HG02759 (cell line): ENCODE measurements around the gene MYOF.
"Not testable (repeated sequence)": the region's sequence is repeated elsewhere in the genome, so short reads cannot be mapped to it uniquely, and the experiment has no call there.

ENCODE experiments used
- ATAC-seq: cut with Tn5 transposase; IDR thresholded peaks from one replicate; pipeline ENCODE4 v1.9.1; 2021; ENCODE audit warnings: mild to moderate bottlenecking, moderate library complexity; ENCODE audit not compliant: unreplicated experiment

MYOF gene

DNA sequence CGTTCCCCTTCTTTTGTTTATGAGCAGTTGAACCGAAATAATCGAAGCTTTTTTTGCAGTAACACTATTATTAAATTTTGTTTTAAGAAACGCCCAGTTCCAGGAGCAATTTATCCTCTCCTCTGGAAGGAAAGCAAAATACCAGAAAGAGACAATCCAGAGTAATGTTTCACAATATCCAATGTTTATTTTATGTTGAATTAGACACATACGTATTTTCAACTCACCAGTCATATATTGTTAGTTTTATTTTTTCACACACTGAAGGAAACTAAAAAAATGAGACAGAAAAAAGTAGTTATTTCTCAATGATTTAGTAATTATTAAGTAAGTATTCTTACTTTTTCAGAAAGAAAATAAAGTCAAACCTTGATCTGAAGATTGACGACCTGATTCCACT lies 85.1 kb downstream of the MYOF start:
- no peak for ATAC-seq

DNA sequence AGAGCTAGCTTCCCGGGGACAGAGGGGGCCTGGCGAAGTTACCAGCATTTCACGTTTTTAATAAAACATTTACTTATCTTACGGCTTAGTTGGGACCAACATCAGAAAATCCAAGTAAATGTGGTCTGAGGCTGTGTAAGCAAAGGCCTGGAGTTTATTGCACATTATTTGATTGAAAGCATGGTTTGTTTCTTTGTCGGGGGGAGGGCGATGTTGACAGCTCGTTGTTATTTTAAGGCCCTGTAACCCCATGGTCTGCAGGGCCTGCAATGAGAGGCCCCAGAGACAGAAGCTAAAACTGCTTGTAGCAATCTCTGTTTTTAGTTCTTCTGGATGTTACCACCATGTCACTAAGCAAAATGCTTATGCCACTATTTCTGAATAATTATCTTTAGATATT lies 88.9 kb downstream of the MYOF start:
- ATAC-seq = no peak

DNA sequence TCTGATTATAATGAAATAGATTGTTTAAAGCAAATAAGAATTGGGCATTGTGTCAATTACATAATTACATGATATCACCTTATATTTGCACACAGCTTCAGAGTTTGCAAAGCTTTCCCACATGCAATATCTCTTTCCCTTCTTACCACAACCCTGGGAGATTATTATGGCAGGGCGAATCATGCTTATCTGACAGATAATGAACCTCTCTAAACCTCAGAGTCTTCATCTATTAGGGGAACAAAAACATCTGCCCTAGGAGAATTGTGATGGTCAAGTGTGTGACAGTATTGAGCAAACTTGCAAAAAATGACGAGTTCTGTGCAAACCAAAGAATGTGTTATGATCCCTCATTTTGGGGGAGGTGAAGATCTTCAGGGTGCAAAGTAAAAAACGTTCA lies 90.0 kb downstream of the MYOF start:
- no peak for ATAC-seq

DNA sequence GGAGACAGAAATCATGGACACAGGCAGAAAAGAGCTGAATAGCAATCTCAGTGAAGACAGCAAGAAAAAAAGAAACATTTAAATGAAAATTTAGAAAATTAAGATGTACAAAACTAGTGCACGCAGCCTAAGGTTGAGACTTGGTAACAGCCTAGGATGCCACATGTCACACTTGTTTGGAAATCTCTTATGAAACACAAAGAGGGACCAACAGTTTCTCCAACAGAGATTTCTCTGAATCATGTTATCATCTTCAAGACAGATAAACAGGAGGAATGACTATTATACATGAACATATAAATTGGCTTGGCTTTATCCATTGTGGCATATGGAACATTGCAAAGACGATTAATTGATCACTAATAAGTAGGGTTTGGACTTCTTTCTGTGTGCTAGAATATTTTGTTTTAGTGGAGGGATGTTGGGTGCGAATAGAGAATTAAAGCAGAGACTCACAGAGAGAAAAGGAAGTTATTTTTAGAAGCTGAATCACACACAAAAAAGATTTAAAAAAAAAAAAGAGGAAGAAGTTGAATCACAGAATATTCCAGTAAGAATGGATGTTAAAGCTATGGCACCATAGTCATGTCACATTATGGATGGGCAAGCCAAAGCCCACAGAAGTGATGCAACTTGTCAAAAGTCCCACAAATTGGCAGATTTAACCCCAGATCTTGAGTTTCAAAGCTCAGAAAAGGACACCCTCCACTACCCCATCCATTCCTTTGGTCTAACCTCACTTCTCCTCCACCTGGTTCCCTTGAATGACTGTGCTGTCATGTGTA lies 91.6 kb downstream of the MYOF start:
- ATAC-seq = no peak

DNA sequence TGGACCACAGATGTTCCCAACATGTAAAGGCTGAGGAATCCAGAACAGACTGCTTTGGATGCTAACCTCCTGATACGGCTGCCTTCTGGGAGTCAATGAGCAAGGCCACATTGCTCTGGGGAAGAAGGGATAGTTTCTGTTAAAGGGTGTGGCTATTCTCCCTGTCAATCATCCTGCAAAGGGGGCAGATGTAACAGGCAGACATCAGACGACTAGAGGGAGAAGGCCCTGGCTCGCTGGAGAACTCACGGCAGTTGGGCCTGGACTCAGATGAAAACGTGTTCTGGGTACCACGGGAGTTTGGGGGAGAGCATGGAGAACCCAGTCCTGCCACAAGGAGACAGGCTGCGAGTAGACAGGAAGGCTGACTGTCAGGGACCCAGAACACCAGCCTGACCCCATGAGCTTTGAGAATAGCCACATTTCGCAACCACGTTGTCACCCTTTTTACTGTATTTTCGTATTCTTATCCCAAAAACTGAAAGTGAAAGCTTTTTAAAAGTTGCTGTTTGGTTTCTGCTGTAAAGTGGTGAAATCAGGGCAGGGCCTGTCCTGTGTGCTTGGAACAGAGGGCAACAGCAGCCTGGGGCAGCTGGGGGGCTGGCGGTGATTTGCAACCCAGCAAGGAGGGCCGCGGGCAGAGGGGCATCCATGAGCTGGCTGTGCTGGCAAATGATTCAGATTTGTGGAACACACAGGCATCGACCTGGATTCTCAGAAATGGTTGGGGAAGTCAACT lies 95.3 kb downstream of the MYOF start:
- ATAC-seq = no peak

DNA sequence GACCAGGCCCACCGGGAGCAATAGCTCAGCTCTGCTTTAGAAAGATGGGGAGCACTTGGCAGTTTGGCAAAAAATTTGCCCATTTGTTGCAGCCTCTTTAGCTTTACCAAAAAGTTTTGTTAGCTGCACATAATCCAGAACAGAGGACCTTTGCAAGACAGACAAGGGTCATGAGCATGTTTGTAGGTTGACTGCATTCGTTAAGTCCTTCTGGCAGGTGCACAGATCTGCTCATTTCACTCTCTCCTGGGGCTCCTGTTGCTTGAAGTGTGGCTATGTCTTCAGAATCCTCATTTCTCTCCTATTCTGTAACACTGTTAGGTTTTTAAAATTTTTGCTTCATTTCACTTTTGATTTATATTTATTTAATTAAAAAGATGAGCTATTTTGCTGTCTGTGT lies 96.8 kb downstream of the MYOF start:
- no peak for ATAC-seq

DNA sequence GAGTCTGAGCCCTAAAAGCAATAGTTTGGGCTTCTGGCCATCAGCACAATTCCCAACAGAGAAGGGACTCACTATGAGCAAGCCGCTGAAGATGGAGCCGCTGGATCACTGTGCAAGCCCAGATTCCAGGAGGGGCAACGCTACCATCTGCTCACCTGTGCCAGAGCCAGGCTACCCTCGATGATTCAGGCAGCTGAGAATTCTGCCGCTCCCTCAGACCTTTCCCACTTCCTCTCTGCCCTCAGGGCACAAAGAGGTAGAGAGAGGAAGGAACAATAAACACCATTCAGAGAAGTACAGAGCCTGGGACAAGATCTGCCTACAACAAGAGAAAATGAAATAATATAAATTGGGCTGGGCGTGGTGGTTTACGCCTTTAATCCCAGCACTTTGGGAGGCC lies 98.1 kb downstream of the MYOF start:
- no peak for ATAC-seq

DNA sequence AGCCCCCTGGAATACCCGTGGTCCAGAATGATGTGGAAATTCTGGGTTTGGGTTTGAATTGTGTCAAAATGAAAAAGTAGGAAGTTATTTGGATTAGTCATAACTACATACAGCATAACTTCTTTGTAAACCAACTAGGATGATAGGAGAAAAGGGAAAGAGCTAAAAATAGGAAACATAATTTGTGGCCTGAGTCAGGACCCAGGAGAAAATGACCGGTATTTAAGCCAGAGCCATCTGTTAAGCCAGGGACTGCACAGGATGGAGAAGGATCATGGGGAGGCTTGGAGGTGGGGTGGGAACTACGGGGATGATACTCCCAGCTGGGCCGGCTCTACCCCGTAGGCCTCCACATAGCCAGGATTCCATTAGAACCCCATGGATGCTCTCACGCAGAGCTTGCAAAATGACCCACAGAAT lies 98.6 kb downstream of the MYOF start:
- ATAC-seq = no peak

DNA sequence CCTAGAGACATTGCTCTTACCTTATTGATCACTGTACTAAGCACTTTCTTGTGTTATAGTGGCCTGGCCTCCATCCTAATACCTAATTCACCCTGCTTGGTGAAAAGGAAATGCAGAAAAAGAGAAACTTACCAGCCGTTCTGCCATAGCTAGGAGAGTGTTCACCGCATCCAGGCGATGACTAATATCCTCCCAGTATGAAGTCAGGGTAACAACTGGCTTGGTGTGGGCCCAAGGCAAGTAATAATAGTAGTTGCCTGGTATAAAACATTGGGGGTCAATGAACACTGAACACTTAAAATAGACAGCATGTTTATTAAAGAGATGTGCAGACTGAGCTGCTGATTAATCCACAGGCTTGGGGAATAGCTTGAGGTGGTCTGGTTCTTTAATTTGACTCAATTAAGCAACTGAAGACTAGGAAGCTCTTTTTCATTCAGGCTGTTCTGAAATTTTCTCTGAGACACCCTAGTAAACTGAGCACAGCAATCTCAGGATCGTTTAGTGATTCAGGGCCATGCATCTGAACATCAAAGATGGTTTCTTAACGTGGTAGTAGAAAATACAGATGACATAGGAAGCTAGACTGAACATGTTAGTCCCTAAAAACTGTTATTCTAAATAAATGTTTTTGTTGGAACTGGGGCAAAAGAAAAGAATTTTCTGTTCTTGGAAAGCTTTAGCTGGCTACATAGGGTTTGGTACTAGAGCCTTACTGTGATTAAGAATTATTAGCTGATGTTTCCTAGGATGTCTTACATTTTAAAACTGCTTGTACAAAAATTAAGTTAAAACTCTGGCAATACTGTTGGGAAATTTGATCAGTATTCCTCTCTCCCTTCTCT lies 102.2 kb downstream of the MYOF start:
- ATAC-seq = no peak

DNA sequence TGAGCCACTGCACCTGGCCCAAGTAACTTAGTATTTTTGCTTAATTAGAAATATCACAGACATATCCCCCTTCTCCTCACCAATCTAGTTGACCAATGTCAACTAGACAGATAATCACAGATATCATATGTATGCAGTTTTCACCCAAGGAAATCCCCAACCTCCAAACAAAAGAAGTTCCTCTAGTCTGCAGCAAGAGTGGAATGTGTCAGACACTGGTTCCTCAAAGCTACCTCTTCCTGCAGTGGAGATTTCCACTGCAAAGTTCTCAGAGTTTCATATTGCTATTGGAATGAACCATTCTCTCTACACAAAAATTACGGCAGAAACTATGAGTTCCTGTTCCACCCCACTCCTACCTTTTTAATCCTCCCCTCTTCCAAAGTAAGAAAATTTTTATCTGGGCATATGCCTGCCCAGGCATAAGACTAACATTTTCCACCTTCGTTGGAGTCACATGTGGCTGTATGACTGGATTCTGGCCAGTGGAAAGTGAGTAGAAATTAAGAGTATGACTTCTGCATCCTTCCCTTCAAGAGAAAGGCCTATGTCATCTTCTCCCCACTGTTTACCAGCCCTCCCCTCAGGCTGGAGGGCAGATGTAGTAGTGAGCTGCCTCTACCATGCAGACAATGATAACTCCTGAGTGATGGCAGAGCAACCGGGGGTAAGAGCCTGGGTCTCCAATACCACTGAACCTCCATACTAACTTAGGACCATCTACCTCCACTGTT lies 103.0 kb downstream of the MYOF start:
- ATAC-seq = no peak

DNA sequence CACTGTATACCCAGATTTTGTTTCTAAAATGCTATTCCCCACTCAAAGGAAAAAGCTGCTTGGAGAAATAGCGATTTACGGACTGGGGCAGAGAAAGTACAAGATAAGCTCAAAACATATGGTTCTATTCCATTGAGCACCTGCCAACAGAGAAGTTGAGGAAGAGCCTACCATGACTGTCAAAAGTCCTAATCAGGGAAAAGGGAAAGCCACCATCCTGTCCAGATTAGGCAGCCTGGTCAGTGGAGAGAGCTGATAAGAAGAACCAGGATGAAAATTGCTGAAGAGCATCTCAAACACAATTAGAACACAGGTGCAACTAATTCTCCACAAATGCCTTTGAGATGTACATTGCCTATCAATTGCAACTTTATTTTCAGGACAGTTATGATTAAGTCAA lies 104.1 kb downstream of the MYOF start:
- ATAC-seq = no peak

DNA sequence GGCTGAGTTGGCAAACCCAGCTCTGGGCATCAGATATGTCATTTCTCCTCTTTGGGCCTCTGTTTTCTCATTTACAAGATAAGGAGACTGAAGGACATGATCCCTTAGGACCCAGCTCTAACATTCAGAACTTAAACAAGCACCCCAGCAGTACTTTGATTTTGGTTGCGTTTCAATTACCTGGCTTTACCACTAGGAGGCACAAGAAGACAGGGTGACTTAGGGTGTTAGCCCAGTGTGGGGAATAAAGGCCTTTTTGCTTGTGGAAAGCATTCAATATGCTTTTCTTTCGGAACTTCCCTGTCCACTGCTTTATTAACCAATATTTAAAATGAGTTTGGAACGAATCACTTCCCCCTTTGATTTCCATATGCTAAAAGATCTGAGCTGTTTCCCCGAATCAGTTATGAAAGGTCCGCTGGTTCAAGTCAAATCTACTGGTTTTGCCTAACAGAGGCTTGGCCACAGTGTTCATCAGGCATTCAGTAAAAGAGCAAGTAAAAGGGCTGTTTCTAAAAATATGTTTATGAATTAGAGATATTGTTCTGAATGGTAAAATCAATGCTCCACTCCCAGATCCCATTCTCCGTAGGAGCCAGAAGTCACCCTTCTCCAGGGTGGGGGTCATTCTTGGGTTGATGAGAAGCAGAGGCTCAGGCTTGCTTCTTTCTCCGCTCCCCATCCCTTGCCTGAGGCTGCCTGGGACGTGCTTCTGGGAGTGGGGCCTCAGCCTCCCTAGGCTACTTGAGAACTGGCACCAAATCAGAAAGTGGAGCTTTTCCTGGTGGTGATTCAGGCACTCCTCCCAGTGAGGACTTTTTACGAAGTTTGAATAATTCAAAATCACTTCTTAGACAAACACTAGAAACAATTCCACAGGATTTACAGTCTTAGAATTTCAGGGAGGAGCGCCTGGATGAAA lies 105.5 kb downstream of the MYOF start:
- ATAC-seq = peak; percentile 73

DNA sequence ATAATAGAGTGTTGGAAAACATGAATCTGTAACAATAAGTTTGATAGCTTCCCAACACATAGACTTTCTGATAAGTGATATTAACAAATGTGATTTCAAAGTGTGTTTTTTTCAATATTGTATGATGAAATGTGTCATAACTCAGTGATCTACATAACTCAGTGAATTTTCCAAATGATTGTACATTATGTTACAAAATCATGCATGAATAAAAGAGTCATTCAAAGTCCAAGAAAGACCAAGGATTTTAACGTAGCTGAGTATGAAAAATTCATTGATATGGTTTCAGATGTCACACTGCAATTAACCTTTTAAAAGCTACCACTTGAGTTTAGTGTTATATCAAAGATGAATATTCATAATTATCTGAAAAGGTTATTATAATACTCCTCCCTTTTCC lies 111.2 kb downstream of the MYOF start:
- ATAC-seq = no peak

DNA sequence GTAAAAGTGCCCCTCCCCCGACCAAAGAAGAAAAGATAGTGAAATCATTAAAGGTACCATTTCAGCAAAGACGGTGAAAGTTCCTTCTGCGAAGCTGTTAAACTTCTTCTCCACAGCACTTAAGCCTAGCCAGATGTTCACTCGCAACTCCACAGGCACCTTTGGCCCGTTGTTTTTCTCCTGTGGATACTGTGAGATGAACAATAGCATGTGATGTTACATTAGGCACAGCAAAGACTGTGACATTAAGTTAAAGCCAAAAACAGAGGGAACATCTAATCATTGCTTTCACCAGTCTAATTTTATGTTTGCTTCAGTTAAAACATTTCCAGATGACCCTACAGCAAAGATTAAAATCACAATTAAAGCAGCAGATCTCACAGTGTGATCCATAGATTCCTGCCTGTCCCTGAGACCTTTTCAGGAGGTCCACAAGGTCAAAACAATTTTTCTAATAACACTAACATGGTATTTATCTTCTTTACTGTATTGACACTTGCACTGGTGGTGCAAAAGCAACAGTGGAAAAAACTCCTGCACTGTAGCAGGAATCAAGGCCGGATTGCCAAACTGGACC lies 112.5 kb downstream of the MYOF start:
- no peak for ATAC-seq

DNA sequence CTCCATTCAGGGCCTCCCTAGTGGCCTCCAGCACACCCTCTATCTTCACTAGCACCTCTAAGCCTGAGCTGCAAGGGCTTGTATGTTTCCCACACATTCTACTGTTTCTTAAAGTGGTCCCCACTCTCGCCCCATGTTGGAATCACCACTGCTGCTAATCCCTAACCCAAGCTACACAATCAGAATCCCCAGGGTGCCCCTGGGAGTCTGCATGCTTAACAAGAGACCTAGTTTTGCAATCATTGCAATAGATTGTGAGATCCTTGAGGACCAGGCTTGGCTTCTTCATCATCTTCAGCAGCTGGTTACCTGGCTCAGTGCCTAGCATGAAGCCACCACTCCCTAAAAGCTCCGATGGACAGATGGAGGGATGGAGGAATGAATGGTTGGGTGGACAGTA lies 113.9 kb downstream of the MYOF start:
- ATAC-seq = no peak

DNA sequence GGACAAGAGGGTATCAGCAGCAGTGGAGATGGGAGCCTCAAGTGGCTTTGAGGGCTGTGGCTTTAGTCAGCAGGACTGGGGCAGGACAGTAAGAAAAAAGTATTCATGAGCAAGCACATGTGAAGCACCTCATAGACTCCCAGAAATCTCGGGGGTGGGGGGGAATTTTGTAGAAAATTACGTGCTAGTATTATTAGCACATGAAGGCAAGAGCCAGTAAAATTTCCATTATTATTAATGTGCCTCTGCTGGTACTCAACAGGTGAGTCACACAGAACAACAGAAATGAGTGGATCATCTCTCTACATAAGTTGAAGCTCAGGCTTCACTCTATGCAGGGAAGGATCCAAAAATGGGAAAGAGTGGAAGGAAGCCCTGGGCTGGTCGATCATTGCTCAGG lies 114.5 kb downstream of the MYOF start:
- ATAC-seq = no peak

DNA sequence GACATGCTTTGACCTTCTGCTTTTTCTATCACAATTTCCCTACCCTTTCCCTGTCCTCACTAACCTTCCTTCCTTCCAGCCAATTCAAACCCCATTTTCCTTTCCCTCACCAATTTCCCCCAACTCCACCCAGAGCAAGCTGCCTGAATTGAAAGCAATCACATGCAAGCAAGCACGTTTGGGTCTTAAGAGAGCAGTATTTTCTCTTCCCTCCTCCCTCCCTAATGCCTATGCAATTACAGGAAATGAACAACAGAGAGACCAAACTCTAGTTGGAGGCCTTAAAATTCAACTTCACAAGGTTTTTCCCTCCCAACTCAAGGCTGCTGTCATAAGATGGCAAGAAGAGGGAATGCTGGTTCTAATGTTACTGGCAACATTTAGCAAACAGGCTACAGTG lies 117.2 kb downstream of the MYOF start:
- no peak for ATAC-seq

DNA sequence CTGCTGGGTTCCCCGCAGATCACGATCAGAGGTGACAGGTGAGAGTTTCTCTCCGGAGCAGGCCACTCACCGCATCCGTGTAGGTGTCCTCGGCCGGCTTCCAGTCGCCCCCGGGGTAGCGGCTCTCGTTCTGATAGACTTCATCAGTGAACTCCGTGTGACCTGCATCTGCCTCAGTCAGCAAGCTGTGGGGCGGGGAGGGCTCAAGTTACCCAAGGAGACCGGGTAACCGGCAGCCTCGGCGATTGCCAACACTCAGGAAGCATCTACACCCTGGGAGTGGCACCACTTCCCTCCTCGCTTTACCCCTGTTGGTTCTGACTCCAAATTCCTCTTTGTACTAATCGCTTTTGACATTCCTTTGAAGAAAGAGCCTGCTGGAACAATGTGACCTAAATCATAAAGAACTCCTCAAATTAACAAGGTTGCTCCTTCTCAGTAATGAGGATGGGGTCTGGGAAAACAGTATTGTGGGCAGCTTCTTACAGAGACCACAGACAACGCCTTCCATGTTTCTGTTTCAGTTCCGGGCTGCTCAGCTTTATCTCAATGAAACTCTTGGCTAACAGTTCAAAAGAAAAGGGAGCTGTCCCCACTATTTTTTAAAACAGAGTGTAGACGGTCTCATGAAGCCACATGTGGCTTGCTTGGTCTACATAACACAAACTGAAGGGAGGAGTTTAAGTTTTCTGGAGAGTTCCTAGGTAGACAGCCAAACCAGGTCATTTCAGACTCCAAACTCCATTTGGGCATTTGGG lies 118.1 kb downstream of the MYOF start:
- ATAC-seq = no peak

DNA sequence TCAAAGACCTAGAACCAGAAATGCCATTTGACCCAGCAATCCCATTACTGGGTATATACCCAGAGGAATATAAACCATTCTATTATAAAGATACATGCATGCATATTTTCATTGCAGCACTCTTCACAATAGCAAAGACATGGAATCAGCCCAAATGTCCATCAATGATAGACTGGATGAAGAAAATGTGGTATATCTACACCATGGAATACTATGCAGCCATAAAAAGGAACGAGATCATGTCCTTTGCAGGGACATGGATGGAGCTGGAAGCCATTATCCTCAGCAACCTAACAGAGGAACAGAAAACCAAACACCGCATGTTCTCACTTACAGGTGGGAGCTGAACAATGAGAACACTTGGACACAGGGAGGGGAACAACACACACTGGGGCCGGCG lies 123.7 kb downstream of the MYOF start:
- ATAC-seq = not testable (repeated sequence)
